ENCODE results near the gene MRPL54. TPM values are rescaled to one million over a fixed set of nuclear protein-coding genes. Genes with fewer than 3 reads are reported as not detected.

The MRPL54 gene
- 91.4 and 96.6 TPM in 2 replicates for total RNA-seq

- H3K27ac Mint-ChIP-seq: peak within 1 kb of the TSS; percentile 100
These were observed at the start of gene MRPL54 for GRCh38 chr19:3762501-3763459. TSS of gene MRPL54 (plus strand) at chr19:3762682. CDS start at chr19:3762701, 19 bp downstream.

GRCh38 chr19:3716147-3716668 is 46.3 kb upstream of the MRPL54 start:
- peaks cover 4% of the 10 kb centered on the region for H3K4me1 Mint-ChIP-seq
- DNase-seq: no peak
- peaks cover 16% of the 10 kb centered on the region for H3K27me3 Mint-ChIP-seq
- H3K27ac Mint-ChIP-seq: no peak overlapping the region
- H3K36me3 Mint-ChIP-seq (ENCODE audit: low read depth): no peaks in the 10 kb centered on the region
- no peak overlapping the region for H3K4me3 Mint-ChIP-seq
- intact Hi-C loops (cut with micrococcal nuclease): no loop called here
- no peaks in the 10 kb centered on the region for H3K9me3 Mint-ChIP-seq

More at GRCh38 chr19:3762501-3763459, at the start of gene MRPL54:
- H3K27me3 Mint-ChIP-seq: peaks cover 5% of the 10 kb centered on the region
- H3K4me3 Mint-ChIP-seq: peak within 1 kb of the TSS; percentile 99
- H3K36me3 Mint-ChIP-seq (ENCODE audit: low read depth): peaks cover 37% of the 10 kb centered on the region
- peaks cover 32% of the 10 kb centered on the region for H3K4me1 Mint-ChIP-seq
- DNase-seq: peak; percentile 100
- intact Hi-C loops (cut with micrococcal nuclease): loop anchor here (1.0 to 5.0 kb wide), 2 partner anchors 56 to 225 kb away; partner anchors contain the start of gene EEF2
- no peaks in the 10 kb centered on the region for H3K9me3 Mint-ChIP-seq

GRCh38 chr19:3719868-3720267 is 42.6 kb upstream of the MRPL54 start:
- no peak overlapping the region for H3K4me3 Mint-ChIP-seq
- intact Hi-C loops (cut with micrococcal nuclease): loop anchor here (5.0 kb wide), 1 partner anchor 102 kb away; no protein-coding TSS in a partner anchor
- no peak overlapping the region for H3K27ac Mint-ChIP-seq
- H3K9me3 Mint-ChIP-seq: no peaks in the 10 kb centered on the region
- no peaks in the 10 kb centered on the region for H3K36me3 Mint-ChIP-seq (ENCODE audit: low read depth)
- H3K4me1 Mint-ChIP-seq: peaks cover 4% of the 10 kb centered on the region
- no peak for DNase-seq
- peaks cover 27% of the 10 kb centered on the region for H3K27me3 Mint-ChIP-seq

GRCh38 chr19:3720349-3720917 is 42.0 kb upstream of the MRPL54 start:
- intact Hi-C loops (cut with micrococcal nuclease): loop anchor here (5.0 kb wide), 1 partner anchor 102 kb away; no protein-coding TSS in a partner anchor
- Mint-ChIP-seq H3K9me3 (no peaks in the 10 kb centered on the region), H3K4me3 (no peak overlapping the region), H3K36me3 (ENCODE audit: low read depth) (no peaks in the 10 kb centered on the region), H3K27me3 (peaks cover 32% of the 10 kb centered on the region), H3K4me1 (peaks cover 4% of the 10 kb centered on the region), H3K27ac (no peak overlapping the region)
- no peak for DNase-seq

GRCh38 chr19:3721131-3721886 is 41.2 kb upstream of the MRPL54 start:
- Mint-ChIP-seq H3K36me3 (ENCODE audit: low read depth) (no peaks in the 10 kb centered on the region), H3K9me3 (no peaks in the 10 kb centered on the region), H3K4me3 (peak overlapping the region; percentile 54), H3K4me1 (peaks cover 4% of the 10 kb centered on the region), H3K27ac (no peak overlapping the region), H3K27me3 (peaks cover 32% of the 10 kb centered on the region)
- intact Hi-C loops (cut with micrococcal nuclease): loop anchor here (5.0 kb wide), 1 partner anchor 101 kb away; no protein-coding TSS in a partner anchor
- DNase-seq: peak; percentile 96

- Mint-ChIP-seq H3K4me1 (peaks cover 4% of the 10 kb centered on the region), H3K4me3 (peak overlapping the region; percentile 12)
These were observed 40.5 kb upstream of the MRPL54 start for GRCh38 chr19:3721887-3722442.

GRCh38 chr19:3722443-3723109 is 39.9 kb upstream of the MRPL54 start:
- Mint-ChIP-seq H3K36me3 (ENCODE audit: low read depth) (no peaks in the 10 kb centered on the region), H3K4me3 (peak overlapping the region; percentile 12), H3K9me3 (no peaks in the 10 kb centered on the region), H3K4me1 (peaks cover 4% of the 10 kb centered on the region), H3K27ac (no peak overlapping the region), H3K27me3 (peaks cover 32% of the 10 kb centered on the region)
- intact Hi-C loops (cut with micrococcal nuclease): loop anchor here (5.0 kb wide), 1 partner anchor 100 kb away; no protein-coding TSS in a partner anchor
- DNase-seq: no peak

More at GRCh38 chr19:3721887-3722442, 40.5 kb upstream of the MRPL54 start:
- Mint-ChIP-seq H3K27me3 (peaks cover 32% of the 10 kb centered on the region), H3K9me3 (no peaks in the 10 kb centered on the region), H3K36me3 (ENCODE audit: low read depth) (no peaks in the 10 kb centered on the region), H3K27ac (no peak overlapping the region)
- intact Hi-C loops (cut with micrococcal nuclease): loop anchor here (5.0 kb wide), 1 partner anchor 100 kb away; no protein-coding TSS in a partner anchor
- no peak for DNase-seq

GRCh38 chr19:3723110-3723488 is 39.4 kb upstream of the MRPL54 start:
- no peak overlapping the region for H3K4me3 Mint-ChIP-seq
- peaks cover 4% of the 10 kb centered on the region for H3K4me1 Mint-ChIP-seq
- peaks cover 32% of the 10 kb centered on the region for H3K27me3 Mint-ChIP-seq
- DNase-seq: no peak
- H3K27ac Mint-ChIP-seq: no peak overlapping the region
- no peaks in the 10 kb centered on the region for H3K9me3 Mint-ChIP-seq
- H3K36me3 Mint-ChIP-seq (ENCODE audit: low read depth): no peaks in the 10 kb centered on the region
- intact Hi-C loops (cut with micrococcal nuclease): loop anchor here (5.0 kb wide), 1 partner anchor 99 kb away; no protein-coding TSS in a partner anchor

GRCh38 chr19:3723883-3724282 is 38.6 kb upstream of the MRPL54 start:
- intact Hi-C loops (cut with micrococcal nuclease): loop anchor here (5.0 kb wide), 1 partner anchor 98 kb away; no protein-coding TSS in a partner anchor
- peaks cover 32% of the 10 kb centered on the region for H3K27me3 Mint-ChIP-seq
- H3K9me3 Mint-ChIP-seq: no peaks in the 10 kb centered on the region
- no peak overlapping the region for H3K27ac Mint-ChIP-seq
- no peak for DNase-seq
- no peaks in the 10 kb centered on the region for H3K36me3 Mint-ChIP-seq (ENCODE audit: low read depth)
- peaks cover 4% of the 10 kb centered on the region for H3K4me1 Mint-ChIP-seq
- H3K4me3 Mint-ChIP-seq: no peak overlapping the region

- H3K27ac Mint-ChIP-seq: no peak overlapping the region
- no peaks in the 10 kb centered on the region for H3K9me3 Mint-ChIP-seq
- H3K4me3 Mint-ChIP-seq: no peak overlapping the region
- DNase-seq: no peak
- intact Hi-C loops (cut with micrococcal nuclease): no loop called here
- no peaks in the 10 kb centered on the region for H3K36me3 Mint-ChIP-seq (ENCODE audit: low read depth)
- H3K27me3 Mint-ChIP-seq: peaks cover 28% of the 10 kb centered on the region
- H3K4me1 Mint-ChIP-seq: peaks cover 3% of the 10 kb centered on the region
These were observed 37.4 kb upstream of the MRPL54 start for GRCh38 chr19:3725121-3725520.

- Mint-ChIP-seq H3K9me3 (no peaks in the 10 kb centered on the region), H3K36me3 (ENCODE audit: low read depth) (no peaks in the 10 kb centered on the region), H3K4me1 (peaks cover 3% of the 10 kb centered on the region), H3K4me3 (no peak overlapping the region), H3K27me3 (peaks cover 26% of the 10 kb centered on the region), H3K27ac (no peak overlapping the region)
- DNase-seq: no peak
- intact Hi-C loops (cut with micrococcal nuclease): no loop called here
These were observed 36.7 kb upstream of the MRPL54 start for GRCh38 chr19:3725640-3726310.

- Mint-ChIP-seq H3K4me3 (no peak overlapping the region), H3K27ac (no peak overlapping the region), H3K9me3 (no peaks in the 10 kb centered on the region), H3K27me3 (no peaks in the 10 kb centered on the region), H3K36me3 (ENCODE audit: low read depth) (no peaks in the 10 kb centered on the region), H3K4me1 (no peaks in the 10 kb centered on the region)
- DNase-seq: no peak
- intact Hi-C loops (cut with micrococcal nuclease): no loop called here
These were observed 32.0 kb upstream of the MRPL54 start for GRCh38 chr19:3730457-3730958.

All from activated CD4-positive, alpha-beta T cell treated with anti-CD3 and anti-CD28 coated beads, Interleukin-2, amount 10 ng/mL, durations not matched to agents 24 days and 14 days (primary cell).